OCI-LY1 (cell line): ENCODE data around the gene NLN.

Experiments
- CTCF ChIP-seq: fragments of 200-600 bp; sonication (generic), shearing (Covaris generic); IDR thresholded peaks from 2 replicates; pipeline ENCODE4 v1.5.1; 2017; ENCODE audit warnings: mild to moderate bottlenecking, antibody characterized with exemption, low read length, moderate library complexity, mixed read lengths
- EZH2 ChIP-seq: fragments of 200-600 bp; sonication (generic), shearing (Covaris generic); IDR thresholded peaks from 2 replicates; pipeline ENCODE4 v1.8.0; 2017; ENCODE audit warnings: borderline replicate concordance, mixed run types, mild to moderate bottlenecking, antibody characterized with exemption, low read length, moderate library complexity, mixed read lengths

- TF ChIP-seq EZH2: no peak
- TF ChIP-seq CTCF: no peak
These were observed 36.6 kb downstream of the NLN start for GRCh38 chr5:65758546-65759144.
